Stimulated activated CD4-positive, alpha-beta T cell treated with anti-CD3 and anti-CD28 coated beads, Interleukin-2, amount 100 ng/mL, for 4 hours (primary cell): Measurements from ENCODE around the gene CENPT.

ENCODE experiments used
- DNase-seq: peaks from one replicate; pipeline ENCODE4 v3.0.0-alpha.2; 2020; ENCODE audit warnings: low read depth

CENPT gene

DNA sequence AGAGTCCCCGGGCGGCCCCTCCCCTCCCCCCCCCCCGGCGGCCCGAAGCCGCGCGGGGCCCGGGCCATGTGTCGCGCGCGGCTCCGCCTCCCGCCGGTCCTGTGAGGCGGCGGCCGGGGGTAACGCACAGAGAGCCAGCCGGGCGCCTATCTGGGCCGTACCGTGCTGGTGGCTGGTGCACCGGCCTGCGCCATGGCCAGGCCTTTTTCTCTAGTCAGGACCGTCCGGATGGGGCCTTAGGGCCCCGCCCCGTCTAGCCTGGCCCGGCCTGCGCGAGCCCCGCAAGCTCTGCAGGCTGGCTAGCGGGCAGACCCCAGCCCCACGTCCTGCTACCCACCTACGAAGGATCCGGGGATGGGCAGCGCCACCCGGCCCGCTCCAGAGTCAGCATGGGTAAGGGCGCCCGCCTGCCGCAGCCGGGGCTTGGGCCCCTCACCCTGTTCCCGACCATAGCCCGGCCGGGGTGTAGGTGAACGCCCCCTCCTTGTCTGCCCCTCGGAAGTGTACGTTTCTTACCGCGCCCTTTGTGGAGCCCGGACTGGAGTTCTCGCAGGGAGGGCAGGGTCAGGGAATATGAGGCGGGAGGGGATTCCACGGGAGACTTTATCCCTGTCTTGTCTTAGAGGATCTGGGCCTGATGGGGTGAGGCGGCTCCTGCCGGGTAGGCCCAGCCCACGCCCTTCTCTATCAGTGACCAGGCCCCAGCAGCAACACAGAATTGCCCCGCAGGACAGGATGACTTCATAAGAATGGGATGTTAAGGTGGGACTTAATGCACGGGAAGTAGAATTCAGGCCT is at the start of gene CENPT:
TSS of gene CENPT (minus strand) at position 630 of the 798 bp plus-strand sequence. CDS start 13,834 bp downstream, outside the sequence.
- DNase-seq: no peak

DNA sequence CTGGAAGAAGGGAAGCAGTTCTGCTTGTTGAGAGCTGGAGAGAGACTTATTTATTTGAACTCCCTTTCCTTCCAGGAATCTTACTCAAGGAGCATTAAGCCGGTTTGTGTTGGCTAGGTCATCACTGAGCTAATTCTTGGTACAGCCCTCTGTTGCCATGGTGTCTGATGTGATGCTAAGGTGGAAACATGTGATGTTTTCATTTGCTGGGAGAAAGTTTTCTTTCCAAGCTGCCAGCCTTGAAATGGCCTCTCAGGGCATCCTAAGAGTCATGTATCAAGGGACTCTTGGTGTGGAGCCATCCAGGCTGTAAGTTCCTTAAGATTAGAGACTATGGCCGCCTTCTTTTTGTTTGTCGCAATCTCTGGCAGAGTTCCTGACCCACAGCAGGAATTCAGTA is 49.7 kb upstream of the CENPT start:
- DNase-seq: no peak

DNA sequence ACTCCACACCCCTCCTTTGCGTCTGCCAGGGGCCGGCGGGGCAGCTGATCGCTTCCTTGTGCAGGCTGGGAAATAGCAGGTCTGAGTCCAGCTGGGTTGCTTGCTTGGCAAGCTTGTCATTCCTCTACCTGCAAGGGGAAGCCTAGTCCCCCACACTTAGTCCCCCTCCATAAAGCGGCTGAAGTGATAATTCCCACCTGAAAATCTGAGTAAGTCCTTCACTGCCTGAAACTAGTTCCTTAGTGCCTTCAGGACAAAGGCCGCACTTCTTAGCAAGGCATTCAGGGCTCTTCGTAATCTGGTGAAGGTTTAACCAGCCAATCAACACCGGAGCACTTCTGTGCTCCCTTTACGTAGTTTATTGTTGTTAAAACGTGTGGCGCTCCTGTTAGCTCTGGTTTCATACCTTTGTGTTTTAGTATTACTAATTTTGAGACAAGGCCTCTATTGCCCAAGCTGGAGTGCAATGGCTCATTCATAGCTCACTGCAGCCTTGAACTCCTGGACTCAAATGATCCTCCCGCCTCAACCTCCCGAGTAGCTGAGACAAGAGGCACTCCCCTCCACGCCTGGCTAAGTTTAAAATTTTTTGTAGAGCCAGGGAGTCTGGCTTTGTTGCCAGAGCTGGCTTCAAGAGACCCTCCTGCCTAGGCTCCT is 46.4 kb upstream of the CENPT start:
- DNase-seq: no peak

DNA sequence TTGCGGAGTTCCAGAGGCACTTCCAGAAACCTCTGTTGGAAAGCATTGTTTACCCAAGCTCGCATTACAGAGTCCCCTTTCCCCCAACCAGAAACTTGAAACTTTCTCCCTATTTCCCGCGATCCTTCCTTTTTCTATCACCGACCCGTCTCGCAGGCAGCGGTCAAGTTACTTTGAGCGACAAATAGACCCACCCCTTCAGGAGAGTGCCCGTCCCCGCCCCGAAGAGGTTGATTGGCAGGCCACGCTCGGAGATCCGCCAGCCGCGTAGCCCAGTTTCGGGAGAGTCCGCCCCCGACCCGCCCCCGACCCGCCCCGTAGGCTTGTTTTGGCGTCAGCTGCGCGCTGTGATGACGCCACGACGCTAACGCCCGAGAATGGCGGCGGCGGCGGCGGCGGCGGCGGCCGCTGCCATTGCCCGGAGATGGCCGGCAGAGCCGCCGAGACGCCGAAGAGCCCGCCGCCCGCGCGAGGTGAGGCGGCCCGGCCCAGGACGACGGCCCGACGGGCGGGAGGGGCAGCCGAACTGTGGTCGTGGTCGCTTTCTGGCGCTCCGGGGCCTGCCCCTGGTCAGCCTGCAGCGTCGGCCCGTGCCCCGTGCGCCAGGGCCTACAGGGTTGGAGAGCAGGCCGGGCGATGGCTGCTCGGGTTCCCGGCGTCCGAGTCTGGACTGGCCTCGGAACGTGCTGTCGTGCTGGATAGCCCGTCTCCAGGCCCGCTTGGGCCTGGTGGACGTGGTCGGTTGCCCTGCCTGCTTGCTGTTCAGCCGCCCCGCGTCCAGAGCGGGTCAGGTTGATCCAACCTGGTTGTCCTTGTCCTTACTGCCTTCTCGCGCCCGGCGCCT is 45.6 kb upstream of the CENPT start, which contains the start of gene PSKH1:
TSS of gene PSKH1 (plus strand) at position 356 of the 844 bp plus-strand sequence. CDS start 15,496 bp downstream, outside the sequence.
- DNase-seq: peak; percentile 90

DNA sequence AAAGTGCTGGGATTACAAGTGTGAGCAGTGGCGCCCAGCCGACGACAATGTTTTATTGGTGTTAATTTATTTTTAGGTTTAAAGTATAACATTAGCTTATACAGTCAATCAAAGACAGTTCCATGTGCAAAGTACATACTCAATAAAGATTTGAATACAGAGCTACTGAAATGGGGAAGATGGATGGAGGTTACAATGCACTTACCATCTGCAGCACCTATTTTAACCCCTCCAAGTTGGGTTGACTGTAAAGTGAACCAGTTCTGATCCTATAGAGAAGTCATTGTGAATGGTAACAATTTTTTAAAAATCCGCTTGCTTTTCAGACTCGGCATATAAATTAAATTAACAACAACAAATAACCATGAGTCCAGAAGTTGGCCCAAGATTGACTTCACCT is 44.9 kb upstream of the CENPT start:
- no peak for DNase-seq

- DNase-seq: no peak
Observed at GRCh38 chr16:67888331-67888730, 40.8 kb upstream of the CENPT start.

DNA sequence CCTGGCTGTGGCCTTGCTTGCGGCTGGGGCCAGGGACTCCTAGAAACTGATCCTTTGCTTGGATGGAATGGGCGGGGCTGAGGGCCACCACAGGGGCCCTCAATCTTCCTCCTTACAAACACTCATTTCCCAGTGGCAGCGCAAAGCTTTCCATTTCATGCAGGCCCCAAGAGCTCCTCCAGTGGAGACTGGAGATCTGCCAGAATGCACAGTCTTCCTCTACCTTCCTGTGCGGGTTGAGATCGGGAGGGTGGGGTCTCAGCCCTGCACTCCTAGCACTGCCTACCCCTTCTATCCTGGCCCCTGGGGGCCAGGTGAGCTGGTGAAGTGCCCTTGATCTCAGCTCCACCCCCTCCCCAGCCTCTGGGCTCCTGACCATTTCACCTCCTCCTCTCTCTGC is 38.9 kb upstream of the CENPT start:
- DNase-seq: no peak

- no peak for DNase-seq
Observed at GRCh38 chr16:67885976-67886375, 38.5 kb upstream of the CENPT start.

- no peak for DNase-seq
Observed at GRCh38 chr16:67885545-67885944, 38.1 kb upstream of the CENPT start.

GRCh38 chr16:67884684-67885083 is 37.2 kb upstream of the CENPT start, which contains the start of gene NRN1L:
TSS of gene NRN1L (plus strand) at chr16:67884885. CDS start at chr16:67884904, 19 bp downstream.
- no peak for DNase-seq

- DNase-seq: peak; percentile 67
Observed at GRCh38 chr16:67883872-67884261, 36.4 kb upstream of the CENPT start.

- no peak for DNase-seq
Observed at GRCh38 chr16:67883146-67883871, 35.8 kb upstream of the CENPT start.

GRCh38 chr16:67882374-67883145 is 35.1 kb upstream of the CENPT start:
- DNase-seq: no peak

GRCh38 chr16:67881621-67882161 is 34.2 kb upstream of the CENPT start:
- no peak for DNase-seq

DNA sequence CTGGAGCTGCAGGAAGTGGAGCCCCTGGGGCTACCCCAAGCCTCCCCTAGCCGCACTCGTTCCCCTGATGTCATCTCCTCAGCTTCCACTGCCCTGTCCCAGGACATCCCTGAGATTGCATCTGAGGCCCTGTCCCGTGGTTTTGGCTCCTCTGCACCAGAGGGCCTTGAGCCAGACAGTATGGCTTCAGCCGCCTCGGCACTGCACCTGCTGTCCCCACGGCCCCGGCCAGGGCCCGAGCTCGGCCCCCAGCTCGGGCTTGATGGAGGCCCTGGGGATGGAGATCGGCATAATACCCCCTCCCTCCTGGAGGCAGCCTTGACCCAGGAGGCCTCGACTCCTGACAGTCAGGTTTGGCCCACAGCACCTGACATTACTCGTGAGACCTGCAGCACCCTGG is 33.1 kb upstream of the CENPT start:
- no peak for DNase-seq

- DNase-seq: no peak
Observed at GRCh38 chr16:67879936-67880335, 32.4 kb upstream of the CENPT start.

- no peak for DNase-seq
Observed at GRCh38 chr16:67879462-67879861, 32.0 kb upstream of the CENPT start.

DNA sequence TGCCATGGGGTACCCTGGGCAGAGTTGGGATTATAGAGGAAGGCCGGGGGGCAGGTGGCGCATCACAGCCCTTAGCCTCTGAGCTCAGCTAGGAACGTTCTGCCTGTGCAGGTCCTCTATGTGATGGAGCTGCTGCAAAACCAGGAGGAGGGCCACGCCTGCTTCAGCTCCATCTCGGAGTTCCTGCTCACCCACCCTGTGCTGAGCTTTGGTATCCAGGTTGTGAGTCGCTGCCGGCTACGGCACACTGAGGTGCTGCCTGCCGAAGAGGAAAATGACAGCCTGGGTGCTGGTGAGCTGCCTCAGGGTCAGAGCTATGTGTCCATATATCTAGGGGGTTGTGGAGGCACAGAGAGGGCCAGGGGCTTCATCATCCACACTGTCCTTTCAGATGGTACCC is 31.4 kb upstream of the CENPT start:
- DNase-seq: no peak

GRCh38 chr16:67878232-67878631 is 30.7 kb upstream of the CENPT start:
- DNase-seq: no peak

GRCh38 chr16:67877064-67877463 is 29.6 kb upstream of the CENPT start:
- no peak for DNase-seq

GRCh38 chr16:67874372-67874771 is 26.9 kb upstream of the CENPT start:
- DNase-seq: no peak
